HCT116 (cell line): ENCODE results near the gene PDCD10. TPM values are rescaled to one million over a fixed set of nuclear protein-coding genes. Genes with fewer than 3 reads are reported as not detected.

Source experiments
- ATAC-seq: fragments of 200-7000 bp; cut with Tn5 transposase; 2 replicates; pipeline ENCODE4 v1.9.1; 2020; ENCODE audit warnings: mild to moderate bottlenecking, moderate library complexity
- BruUV-seq: library from RNA; stranded (reverse); fragments of 400-500 nt; replicated peaks from 2 replicates; lab custom pipeline; 2021; lab: Mats Ljungman, UMichigan
- CTCF ChIA-PET: fragments of 300-600 bp; sonication (Branson Sonifier 250); formaldehyde crosslinking; loops from one replicate; lab custom pipeline; 2021; ENCODE audit warnings: antibody characterized with exemption; lab: Charles Lee
- POLR2A ChIA-PET: fragments of 300-600, 350-600 bp; sonication (Branson Sonifier 250); formaldehyde crosslinking; loops from one replicate; lab custom pipeline; 2021; ENCODE audit warnings: antibody characterized with exemption; lab: Charles Lee
- RAD21 ChIA-PET, 2 experiments: fragments of 300-600 bp; sonication (Branson Sonifier 250); formaldehyde crosslinking; loops; one replicate each; lab custom pipeline; 2023; ENCODE audit warnings: low total read pairs in 2 of 2; ENCODE audit not compliant: uncharacterized antibody in 2 of 2, unreplicated experiment in 2 of 2, low non-redundant PET in 1 of 2; lab: Charles Lee
- DNase-seq: peaks from one replicate; pipeline ENCODE4 v3.0.0-alpha.2; 2010; ENCODE audit warnings: low read depth, low spot score
- H2AFZ ChIP-seq: fragments of 200-600 bp; shearing (Covaris generic), sonication (generic); 2 replicates; pipeline ENCODE4 v1.6.1; 2017; ENCODE audit warnings: low read depth, mixed run types, mixed read lengths, antibody characterized with exemption, low read length; ENCODE audit not compliant: poor library complexity, severe bottlenecking
- H3K27ac ChIP-seq: 2 replicates; pipeline ENCODE4 v1.5.1; 2012; ENCODE audit warnings: low read depth, low read length
- H3K27me3 ChIP-seq: fragments of 200-600 bp; sonication (generic); 2 replicates; pipeline ENCODE4 v1.6.1; 2016; ENCODE audit warnings: mixed run types, low read length, mixed read lengths; ENCODE audit not compliant: insufficient read depth
- H3K36me3 ChIP-seq, 2 experiments: fragments of 200-500 bp in 1 of 2; fragments of 200-600 bp in 1 of 2; sonication (Bioruptor generic) in 1 of 2; sonication (generic) in 1 of 2; 2 replicates each; pipeline versions ENCODE4 v1.5.1 to v1.6.1; 2014 to 2016; ENCODE audit warnings: low read length in 2 of 2, inconsistent platforms in 1 of 2, mixed read lengths in 1 of 2, mixed run types in 1 of 2; ENCODE audit not compliant: insufficient read depth in 2 of 2, control insufficient read depth in 1 of 2
- H3K4me1 ChIP-seq, 2 experiments: fragments of 200-600 bp in 1 of 2; sonication (generic) in 1 of 2; 2 replicates each; pipeline versions ENCODE4 v1.5.1 to v1.6.1; 2012 to 2017; ENCODE audit warnings: low read length in 2 of 2, inconsistent platforms in 1 of 2, mild to moderate bottlenecking in 1 of 2, mixed read lengths in 1 of 2, mixed run types in 1 of 2, moderate library complexity in 1 of 2; ENCODE audit not compliant: insufficient read depth in 2 of 2, control insufficient read depth in 1 of 2
- H3K4me2 ChIP-seq: fragments of 200-600 bp; sonication (generic); 2 replicates; pipeline ENCODE4 v1.6.1; 2017; ENCODE audit warnings: mixed run types, low read length, mixed read lengths
- H3K4me3 ChIP-seq, 2 experiments: fragments of 200-600 bp in 1 of 2; sonication (generic) in 1 of 2; replicated peaks in 1 of 2; 2 replicates each; pipeline ENCODE4 v1.5.1; 2011 to 2016; ENCODE audit warnings: low read length in 2 of 2, control low read depth in 1 of 2, low read depth in 1 of 2, mild to moderate bottlenecking in 1 of 2, mixed read lengths in 1 of 2, mixed run types in 1 of 2
- H3K79me2 ChIP-seq: fragments of 200-600 bp; sonication (generic); 2 replicates; pipeline ENCODE4 v1.6.1; 2017; ENCODE audit warnings: mild to moderate bottlenecking, mixed run types, low read length, moderate library complexity, mixed read lengths; ENCODE audit not compliant: insufficient read depth
- H3K9ac ChIP-seq: fragments of 200-600 bp; sonication (generic); 2 replicates; pipeline ENCODE4 v1.6.1; 2016; ENCODE audit warnings: low read length, mixed read lengths
- H3K9me2 ChIP-seq: fragments of 200-600 bp; sonication (generic), shearing (Covaris generic); 2 replicates; pipeline ENCODE4 v1.6.1; 2017; ENCODE audit warnings: mixed run types, mild to moderate bottlenecking, moderate library complexity; ENCODE audit not compliant: insufficient read depth
- H3K9me3 ChIP-seq, 2 experiments: fragments of 200-500 bp in 1 of 2; fragments of 200-600 bp in 1 of 2; sonication (Bioruptor generic) in 1 of 2; sonication (generic) in 1 of 2; 2 replicates each; pipeline ENCODE4 v1.6.1; 2014 to 2017; ENCODE audit warnings: low read length in 2 of 2, mixed read lengths in 2 of 2, inconsistent platforms in 1 of 2, low read depth in 1 of 2, mild to moderate bottlenecking in 1 of 2, mixed run types in 1 of 2, moderate library complexity in 1 of 2; ENCODE audit not compliant: control insufficient read depth in 1 of 2, insufficient read depth in 1 of 2
- H4K20me1 ChIP-seq: fragments of 200-600 bp; sonication (generic), shearing (Covaris generic); 2 replicates; pipeline ENCODE4 v1.6.1; 2017; ENCODE audit warnings: mixed run types, mild to moderate bottlenecking, moderate library complexity; ENCODE audit not compliant: insufficient read depth
- CBX3 ChIP-seq: IDR thresholded peaks from 2 replicates; pipeline ENCODE4 v1.6.1; 2012; ENCODE audit warnings: low read depth
- CEBPB ChIP-seq: IDR thresholded peaks from 2 replicates; pipeline ENCODE4 v1.6.1; 2012; ENCODE audit warnings: low read depth
- ELF1 ChIP-seq: IDR thresholded peaks from 2 replicates; pipeline ENCODE4 v1.6.1; 2012; ENCODE audit warnings: low read depth, borderline replicate concordance
- EZH2phosphoT487 ChIP-seq: fragments of 200-600 bp; IDR thresholded peaks from 2 replicates; pipeline ENCODE4 v1.6.1; 2018; ENCODE audit warnings: antibody characterized with exemption, borderline replicate concordance
- JUND ChIP-seq: IDR thresholded peaks from 2 replicates; pipeline ENCODE4 v1.6.1; 2012
- MAX ChIP-seq: IDR thresholded peaks from 2 replicates; pipeline ENCODE4 v1.6.1; 2012
- POLR2A ChIP-seq: IDR thresholded peaks from 2 replicates; pipeline ENCODE4 v1.7.0; 2011; ENCODE audit warnings: borderline replicate concordance; ENCODE audit not compliant: insufficient read depth, insufficient read length; ENCODE audit errors: extremely low read depth
- POLR2AphosphoS5 ChIP-seq: IDR thresholded peaks from 2 replicates; pipeline ENCODE4 v1.6.1; 2011; ENCODE audit warnings: mild to moderate bottlenecking, low read depth, low read length, moderate library complexity
- SP1 ChIP-seq: IDR thresholded peaks from 2 replicates; pipeline ENCODE4 v1.6.1; 2012; ENCODE audit warnings: low read depth
- SRF ChIP-seq: IDR thresholded peaks from 2 replicates; pipeline ENCODE4 v1.6.1; 2012; ENCODE audit warnings: low read depth
- TCF7L2 ChIP-seq: IDR thresholded peaks from 2 replicates; pipeline ENCODE4 v1.7.0; 2011; ENCODE audit warnings: borderline replicate concordance, inconsistent platforms; ENCODE audit not compliant: insufficient read depth, insufficient read length; ENCODE audit errors: extremely low read depth
- YY1 ChIP-seq: IDR thresholded peaks from 2 replicates; pipeline ENCODE4 v1.6.1; 2011; ENCODE audit warnings: low read length, low read depth, moderate library complexity, mild to moderate bottlenecking; ENCODE audit not compliant: insufficient replicate concordance; ENCODE audit errors: extremely low read depth
- ZNF274 ChIP-seq: fragments of 200-500 bp; sonication (Bioruptor generic); IDR thresholded peaks from 2 replicates; pipeline ENCODE4 v1.6.1; 2014; ENCODE audit warnings: mild to moderate bottlenecking, low read depth, low read length, inconsistent platforms
- intact Hi-C: fragments of 100-400 bp; cut with micrococcal nuclease; formaldehyde crosslinking; loops from 2 replicates; pipeline ENCODE4 v1.10.0; 2022
- total RNA-seq: library from RNA; stranded (reverse); gene quantifications from one replicate; pipeline ENCODE4 v1.2.1, GENCODE V29; 2021; ENCODE audit not compliant: unreplicated experiment
- TF ChIP-seq, protein P1 (sequence below), 3 experiments: fragments of 200-600 bp in 1 of 3; sonication (generic) in 1 of 3; IDR thresholded peaks in 2 of 3; conservative IDR thresholded peaks in 1 of 3; 2 replicates each; pipeline ENCODE4 v1.5.1; 2012 to 2017; ENCODE audit warnings: low read depth in 2 of 3, low read length in 2 of 3, antibody characterized with exemption in 1 of 3, borderline replicate concordance in 1 of 3, control low read depth in 1 of 3, mild to moderate bottlenecking in 1 of 3, mixed read lengths in 1 of 3, mixed run types in 1 of 3, moderate library complexity in 1 of 3; ENCODE audit not compliant: insufficient read depth in 1 of 3
- TF ChIP-seq, protein P2 (sequence below): IDR thresholded peaks from 2 replicates; pipeline ENCODE4 v1.6.1; 2011; ENCODE audit warnings: mild to moderate bottlenecking, low read length, moderate library complexity; ENCODE audit not compliant: insufficient replicate concordance; ENCODE audit errors: extremely low read depth
- TF ChIP-seq, protein P3 (sequence below): IDR thresholded peaks from 2 replicates; pipeline ENCODE4 v1.6.1; 2012

Gene PDCD10
- total RNA-seq, 1 experiment from 2014 or later, result 59.0 TPM

DNA sequence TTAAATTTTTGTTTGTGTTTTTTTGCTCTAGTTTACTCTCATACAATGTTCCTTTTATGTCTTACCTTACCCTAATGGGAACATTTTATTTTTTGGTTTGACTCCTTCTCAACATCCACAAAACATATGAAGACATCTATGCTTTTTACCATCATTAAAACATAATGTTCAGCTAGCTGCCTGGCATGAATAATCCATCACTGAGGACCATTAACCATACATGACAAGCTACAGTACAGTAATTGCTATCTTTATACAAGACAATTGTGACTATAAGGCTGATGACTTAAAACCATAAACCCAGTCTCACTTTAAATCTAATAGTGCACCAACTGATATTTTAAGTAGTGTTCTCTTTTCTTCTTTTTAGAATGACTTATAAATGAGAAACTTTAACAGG is 14.5 kb upstream of the PDCD10 start:
- intact Hi-C loops, result no loop called here
- DNase-seq, result no peak
- BruUV-seq, result no TSS peak
- ChIA-PET POLR2A (no interaction called here), CTCF (no interaction called here), RAD21 (no interaction called here)
- no peak overlapping the region for H3K9ac ChIP-seq
- H3K79me2 ChIP-seq, result no peaks in the 10 kb centered on the region
- no peaks in the 10 kb centered on the region for H3K9me2 ChIP-seq
- H3K4me1 ChIP-seq, result no peaks in the 10 kb centered on the region
- H3K9me3 ChIP-seq, result no peaks in the 10 kb centered on the region
- H3K27me3 ChIP-seq, result no peaks in the 10 kb centered on the region
- H4K20me1 ChIP-seq, result no peaks in the 10 kb centered on the region
- TF ChIP-seq ZNF274 (no peak), SRF (no peak), POLR2AphosphoS5 (no peak), TCF7L2 (no peak)
- TF ChIP-seq, all 23 proteins: peak for 0
- Histone ChIP-seq H3K27ac (no peak overlapping the region), H3K4me3 (no peak overlapping the region), H2AFZ (no peak overlapping the region), H3K36me3 (no peaks in the 10 kb centered on the region; a peak in 1 of 4 replicates), H3K4me2 (no peak overlapping the region)
- ATAC-seq, result no peak

DNA sequence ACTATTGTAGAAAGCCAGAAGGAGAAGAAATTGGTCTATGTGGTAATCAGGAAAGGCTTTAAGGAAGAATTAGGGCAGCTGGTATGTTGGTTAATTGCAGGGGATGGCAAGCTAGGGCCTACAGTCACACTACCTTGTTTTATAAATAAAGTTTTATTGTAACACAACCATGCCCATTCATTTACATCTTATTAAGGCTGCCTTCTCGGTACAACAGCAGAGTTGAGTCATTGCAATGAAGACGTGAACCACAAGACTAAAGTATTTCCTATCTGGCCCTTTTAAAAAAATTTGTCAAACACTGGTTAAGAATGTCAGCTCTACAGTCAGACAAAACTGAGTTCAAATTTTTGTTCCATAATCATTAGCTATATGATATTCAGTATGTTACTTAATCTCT is 9.1 kb upstream of the PDCD10 start:
- Histone ChIP-seq H3K36me3 (no peaks in the 10 kb centered on the region), H3K9me3 (no peaks in the 10 kb centered on the region), H3K4me1 (no peaks in the 10 kb centered on the region), H4K20me1 (no peaks in the 10 kb centered on the region), H3K27ac (no peak overlapping the region), H3K9me2 (no peaks in the 10 kb centered on the region), H3K79me2 (no peaks in the 10 kb centered on the region), H2AFZ (no peak overlapping the region), H3K4me3 (no peak overlapping the region), H3K27me3 (no peaks in the 10 kb centered on the region), H3K4me2 (no peak overlapping the region), H3K9ac (no peak overlapping the region)
- intact Hi-C loops, result no loop called here
- POLR2A ChIA-PET, result no interaction called here
- CTCF ChIA-PET, result interaction anchor here (1.2 kb wide), 1 partner anchor 8 kb away, joined by 4 read pairs; the partner anchor contains the start of gene SERPINI1
- BruUV-seq, result no TSS peak
- ATAC-seq (no peak), DNase-seq (no peak)
- RAD21 ChIA-PET, result no interaction called here
- TF ChIP-seq, protein P1, sequence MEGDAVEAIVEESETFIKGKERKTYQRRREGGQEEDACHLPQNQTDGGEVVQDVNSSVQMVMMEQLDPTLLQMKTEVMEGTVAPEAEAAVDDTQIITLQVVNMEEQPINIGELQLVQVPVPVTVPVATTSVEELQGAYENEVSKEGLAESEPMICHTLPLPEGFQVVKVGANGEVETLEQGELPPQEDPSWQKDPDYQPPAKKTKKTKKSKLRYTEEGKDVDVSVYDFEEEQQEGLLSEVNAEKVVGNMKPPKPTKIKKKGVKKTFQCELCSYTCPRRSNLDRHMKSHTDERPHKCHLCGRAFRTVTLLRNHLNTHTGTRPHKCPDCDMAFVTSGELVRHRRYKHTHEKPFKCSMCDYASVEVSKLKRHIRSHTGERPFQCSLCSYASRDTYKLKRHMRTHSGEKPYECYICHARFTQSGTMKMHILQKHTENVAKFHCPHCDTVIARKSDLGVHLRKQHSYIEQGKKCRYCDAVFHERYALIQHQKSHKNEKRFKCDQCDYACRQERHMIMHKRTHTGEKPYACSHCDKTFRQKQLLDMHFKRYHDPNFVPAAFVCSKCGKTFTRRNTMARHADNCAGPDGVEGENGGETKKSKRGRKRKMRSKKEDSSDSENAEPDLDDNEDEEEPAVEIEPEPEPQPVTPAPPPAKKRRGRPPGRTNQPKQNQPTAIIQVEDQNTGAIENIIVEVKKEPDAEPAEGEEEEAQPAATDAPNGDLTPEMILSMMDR (IDR thresholded peaks at IDR 0.05 in 2 of 3, conservative IDR thresholded peaks at IDR 0.05 in 1 of 3; ENCODE audit: borderline replicate concordance in 1 of 3, insufficient read depth in 1 of 3, low read depth in 2 of 3, low read length in 2 of 3), result no peak
- TF ChIP-seq, protein P2, sequence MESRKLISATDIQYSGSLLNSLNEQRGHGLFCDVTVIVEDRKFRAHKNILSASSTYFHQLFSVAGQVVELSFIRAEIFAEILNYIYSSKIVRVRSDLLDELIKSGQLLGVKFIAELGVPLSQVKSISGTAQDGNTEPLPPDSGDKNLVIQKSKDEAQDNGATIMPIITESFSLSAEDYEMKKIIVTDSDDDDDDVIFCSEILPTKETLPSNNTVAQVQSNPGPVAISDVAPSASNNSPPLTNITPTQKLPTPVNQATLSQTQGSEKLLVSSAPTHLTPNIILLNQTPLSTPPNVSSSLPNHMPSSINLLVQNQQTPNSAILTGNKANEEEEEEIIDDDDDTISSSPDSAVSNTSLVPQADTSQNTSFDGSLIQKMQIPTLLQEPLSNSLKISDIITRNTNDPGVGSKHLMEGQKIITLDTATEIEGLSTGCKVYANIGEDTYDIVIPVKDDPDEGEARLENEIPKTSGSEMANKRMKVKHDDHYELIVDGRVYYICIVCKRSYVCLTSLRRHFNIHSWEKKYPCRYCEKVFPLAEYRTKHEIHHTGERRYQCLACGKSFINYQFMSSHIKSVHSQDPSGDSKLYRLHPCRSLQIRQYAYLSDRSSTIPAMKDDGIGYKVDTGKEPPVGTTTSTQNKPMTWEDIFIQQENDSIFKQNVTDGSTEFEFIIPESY, result no peak
- TF ChIP-seq SP1, result no peak
- no peak for TF ChIP-seq TCF7L2
- no peak for TF ChIP-seq SRF
- TF ChIP-seq, protein P3, sequence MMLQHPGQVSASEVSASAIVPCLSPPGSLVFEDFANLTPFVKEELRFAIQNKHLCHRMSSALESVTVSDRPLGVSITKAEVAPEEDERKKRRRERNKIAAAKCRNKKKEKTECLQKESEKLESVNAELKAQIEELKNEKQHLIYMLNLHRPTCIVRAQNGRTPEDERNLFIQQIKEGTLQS, result no peak
- TF ChIP-seq CBX3, result no peak
- TF ChIP-seq ELF1, result no peak
- no peak for TF ChIP-seq CEBPB
- no peak for TF ChIP-seq EZH2phosphoT487
- TF ChIP-seq POLR2A, result no peak
- no peak for TF ChIP-seq JUND
- no peak for TF ChIP-seq YY1
- TF ChIP-seq MAX, result no peak
